H9 (cell line): ENCODE results near the gene GPHA2. TPM values are rescaled to one million over a fixed set of nuclear protein-coding genes. Genes with fewer than 3 reads are reported as not detected.

Experiments used
- DNase-seq: peaks from one replicate; pipeline ENCODE4 v3.0.0-alpha.2; 2017
- H2AFZ ChIP-seq: one replicate; pipeline ENCODE4 v1.6.1; 2013; ENCODE audit warnings: mild to moderate bottlenecking, low read length, control low read depth, moderate library complexity
- H2AK5ac ChIP-seq: 2 replicates; pipeline ENCODE4 v1.6.1; 2013; ENCODE audit warnings: low read length, control low read depth, mixed read lengths; ENCODE audit not compliant: insufficient read length
- H2BK120ac ChIP-seq: one replicate; pipeline ENCODE4 v1.6.1; 2013; ENCODE audit warnings: low read depth, mild to moderate bottlenecking, low read length, control low read depth, inconsistent platforms; ENCODE audit not compliant: poor library complexity, severe bottlenecking
- H2BK12ac ChIP-seq: 2 replicates; pipeline ENCODE4 v1.6.1; 2013; ENCODE audit warnings: low read length, control low read depth, mixed read lengths, low read depth; ENCODE audit not compliant: insufficient read length
- H2BK15ac ChIP-seq: 2 replicates; pipeline ENCODE4 v1.6.1; 2013; ENCODE audit warnings: low read depth, low read length, control low read depth
- H2BK20ac ChIP-seq: one replicate; pipeline ENCODE4 v1.6.1; 2013; ENCODE audit warnings: low read depth, mild to moderate bottlenecking, low read length, control low read depth, inconsistent platforms; ENCODE audit not compliant: poor library complexity, severe bottlenecking
- H2BK5ac ChIP-seq: 2 replicates; pipeline ENCODE4 v1.6.1; 2013; ENCODE audit warnings: low read length, control low read depth, mixed read lengths; ENCODE audit not compliant: insufficient read length
- H3K14ac ChIP-seq: 2 replicates; pipeline ENCODE4 v1.6.1; 2013; ENCODE audit warnings: low read length, control low read depth; ENCODE audit not compliant: insufficient read depth
- H3K18ac ChIP-seq: 2 replicates; pipeline ENCODE4 v1.6.1; 2013; ENCODE audit warnings: low read depth, mild to moderate bottlenecking, mixed read lengths, low read length, control low read depth; ENCODE audit not compliant: insufficient read length
- H3K23ac ChIP-seq: 2 replicates; pipeline ENCODE4 v1.6.1; 2013; ENCODE audit warnings: low read length, control low read depth, mixed read lengths, low read depth; ENCODE audit not compliant: insufficient read length
- H3K23me2 ChIP-seq: 2 replicates; pipeline ENCODE4 v1.6.1; 2013; ENCODE audit warnings: low read depth, mild to moderate bottlenecking, mixed read lengths, low read length, control low read depth; ENCODE audit not compliant: insufficient read length, poor library complexity, severe bottlenecking
- H3K27ac ChIP-seq: 2 replicates; pipeline ENCODE4 v1.5.1; 2013; ENCODE audit warnings: low read length, control low read depth, mixed read lengths, low read depth; ENCODE audit not compliant: insufficient read length
- H3K27me3 ChIP-seq: 2 replicates; pipeline ENCODE4 v1.6.1; 2013; ENCODE audit warnings: low read length, control low read depth, inconsistent platforms; ENCODE audit not compliant: insufficient read depth
- H3K4ac ChIP-seq: 2 replicates; pipeline ENCODE4 v1.6.1; 2013; ENCODE audit warnings: low read depth, mild to moderate bottlenecking, control low read depth, inconsistent platforms, low read length, moderate library complexity
- H3K4me1 ChIP-seq: 2 replicates; pipeline ENCODE4 v1.6.1; 2013; ENCODE audit warnings: low read length, control low read depth, inconsistent platforms; ENCODE audit not compliant: insufficient read depth
- H3K4me2 ChIP-seq: 2 replicates; pipeline ENCODE4 v1.6.1; 2013; ENCODE audit warnings: low read length, control low read depth, mixed read lengths; ENCODE audit not compliant: insufficient read length, insufficient read depth
- H3K56ac ChIP-seq: 2 replicates; pipeline ENCODE4 v1.6.1; 2013; ENCODE audit warnings: low read depth, mild to moderate bottlenecking, mixed read lengths, low read length, control low read depth; ENCODE audit not compliant: insufficient read length
- H3K79me1 ChIP-seq: 2 replicates; pipeline ENCODE4 v1.6.1; 2013; ENCODE audit warnings: low read depth, mild to moderate bottlenecking, moderate library complexity, low read length, control low read depth, inconsistent platforms; ENCODE audit not compliant: insufficient read depth, poor library complexity, severe bottlenecking
- H3K79me2 ChIP-seq: 2 replicates; pipeline ENCODE4 v1.6.1; 2013; ENCODE audit warnings: low read length, control low read depth, inconsistent platforms; ENCODE audit not compliant: insufficient read depth
- H3K9ac ChIP-seq: 2 replicates; pipeline ENCODE4 v1.6.1; 2013; ENCODE audit warnings: low read length, control low read depth, mixed read lengths; ENCODE audit not compliant: insufficient read length; ENCODE audit errors: extremely low read depth
- H3K9me3 ChIP-seq: one replicate; pipeline ENCODE4 v1.6.1; 2013; ENCODE audit warnings: low read depth, low read length, inconsistent platforms; ENCODE audit not compliant: control insufficient read depth
- H3T11ph ChIP-seq: one replicate; pipeline ENCODE4 v1.6.1; 2013; ENCODE audit warnings: mild to moderate bottlenecking, low read length, control low read depth, inconsistent platforms
- H4K20me1 ChIP-seq: one replicate; pipeline ENCODE4 v1.6.1; 2013; ENCODE audit not compliant: control insufficient read depth, insufficient read length, insufficient read depth
- H4K5ac ChIP-seq: 2 replicates; pipeline ENCODE4 v1.6.1; 2013; ENCODE audit warnings: low read depth, mild to moderate bottlenecking, mixed read lengths, low read length, control low read depth; ENCODE audit not compliant: insufficient read length
- H4K8ac ChIP-seq: replicated peaks from 2 replicates; pipeline ENCODE4 v1.6.1; 2013; ENCODE audit warnings: low read length, control low read depth, mixed read lengths, low read depth; ENCODE audit not compliant: insufficient read length
- H4K91ac ChIP-seq: 2 replicates; pipeline ENCODE4 v1.6.1; 2013; ENCODE audit warnings: low read depth, mild to moderate bottlenecking, moderate library complexity, mixed read lengths, low read length, control low read depth; ENCODE audit not compliant: insufficient read length
- H3K27ac Mint-ChIP-seq, 3 experiments: 2 replicates in 2 of 3; 3 replicates in 1 of 3; pipeline ENCODE4 v1.8.0; 2020 to 2021; ENCODE audit warnings: mixed read lengths in 3 of 3, mild to moderate bottlenecking in 1 of 3, moderate library complexity in 1 of 3
- H3K27me3 Mint-ChIP-seq: 2 replicates; pipeline ENCODE4 v1.8.0; 2021; ENCODE audit warnings: low read depth, mild to moderate bottlenecking, moderate library complexity, mixed read lengths
- H3K36me3 Mint-ChIP-seq, 3 experiments: 2 replicates in 2 of 3; 3 replicates in 1 of 3; pipeline ENCODE4 v1.8.0; 2020 to 2021; ENCODE audit warnings: low read depth in 3 of 3, mixed read lengths in 3 of 3; ENCODE audit not compliant: insufficient read depth in 1 of 3
- H3K4me1 Mint-ChIP-seq, 2 experiments: 2 replicates each; pipeline ENCODE4 v1.8.0; 2020; ENCODE audit warnings: mixed read lengths in 2 of 2
- H3K4me3 Mint-ChIP-seq, 2 experiments: 2 replicates in 1 of 2; 3 replicates in 1 of 2; pipeline ENCODE4 v1.8.0; 2020 to 2021; ENCODE audit warnings: mild to moderate bottlenecking in 2 of 2, mixed read lengths in 2 of 2, moderate library complexity in 1 of 2
- H3K9me3 Mint-ChIP-seq, 2 experiments: 2 replicates in 1 of 2; 3 replicates in 1 of 2; pipeline ENCODE4 v1.8.0; 2020; ENCODE audit warnings: mild to moderate bottlenecking in 2 of 2, mixed read lengths in 2 of 2, moderate library complexity in 1 of 2
- WGBS: extraction: QIAGEN DNeasy Blood & Tissue Kit; methylation state at CpG from one replicate; pipeline ENCODE4 v1.1.7; 2013; ENCODE audit warnings: missing lambda C conversion rate, low lambda C conversion rate, mixed read lengths; ENCODE audit not compliant: insufficient read length; ENCODE audit errors: extremely low coverage; 5-methylcytosine and 5-hydroxymethylcytosine counted together
- total RNA-seq: library from RNA; stranded (reverse); gene quantifications from 2 replicates; pipeline ENCODE4 v1.2.1, GENCODE V29; 2021
- TF ChIP-seq, protein P1 (sequence below): fragments of 200-600 bp; sonication (generic); conservative IDR thresholded peaks from 3 replicates; pipeline ENCODE4 v1.8.0; 2021; ENCODE audit warnings: antibody characterized with exemption, mild to moderate bottlenecking

The GPHA2 gene
- total RNA-seq, 1 experiment from 2014 or later: 2.1 TPM

DNA sequence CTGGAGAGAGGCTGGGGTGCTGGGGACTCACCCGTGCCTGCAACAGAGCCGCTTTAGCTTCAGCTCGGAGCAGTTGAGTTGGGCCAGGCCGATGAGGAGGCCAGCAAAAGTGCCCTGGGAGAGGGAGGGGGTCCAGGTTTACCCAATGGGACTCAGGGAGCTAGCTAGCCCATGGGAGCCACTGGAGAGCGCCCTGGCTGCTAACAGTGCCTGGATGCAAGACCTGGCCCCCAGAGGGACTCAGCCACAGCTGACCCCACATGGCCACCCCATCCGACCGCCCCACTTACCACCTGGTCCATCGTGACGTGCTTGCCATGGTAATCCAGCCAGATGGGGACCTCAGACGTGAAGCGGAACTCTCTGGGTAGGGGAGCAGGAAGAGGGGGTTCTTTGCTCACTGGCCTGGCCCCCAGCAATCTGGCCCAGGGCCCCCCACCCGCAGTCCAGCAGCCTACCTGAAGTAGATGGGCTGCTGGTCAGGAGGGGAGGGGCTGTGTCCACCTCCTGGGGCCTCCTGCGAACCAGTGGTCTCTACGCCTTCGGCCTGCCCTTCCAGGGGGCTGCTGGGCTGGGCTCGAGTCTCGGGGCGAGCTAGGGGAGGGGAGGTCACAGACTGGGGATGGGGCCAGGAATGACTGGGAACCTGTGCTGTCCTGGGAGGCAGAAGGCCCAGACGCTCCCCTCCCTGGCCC, 38.2 kb downstream of the GPHA2 start:
- Mint-ChIP-seq H3K9me3 (no peaks in the 10 kb centered on the region), H3K4me3 (no peak overlapping the region), H3K4me1 (peaks cover 0 to 3% of the 10 kb centered on the region in 2 experiments; a peak in 1 of 4 replicates), H3K27ac (no peak overlapping the region), H3K27me3 (no peaks in the 10 kb centered on the region), H3K36me3 (peaks cover 0 to 29% (median 27%) of the 10 kb centered on the region in 3 experiments; a peak in 6 of 7 replicates)
- Histone ChIP-seq H2BK12ac (no peak overlapping the region), H3K56ac (no peak overlapping the region), H3K4me2 (no peak overlapping the region), H3K27ac (no peak overlapping the region), H3K18ac (no peak overlapping the region), H2BK15ac (no peak overlapping the region), H3K27me3 (no peaks in the 10 kb centered on the region), H3K9ac (no peak overlapping the region), H2BK20ac (no peak overlapping the region), H4K5ac (no peak overlapping the region), H3K4ac (no peak overlapping the region), H3K23ac (no peak overlapping the region), H3K79me1 (no peaks in the 10 kb centered on the region), H3K23me2 (no peaks in the 10 kb centered on the region), H3K4me1 (no peaks in the 10 kb centered on the region), H3K79me2 (no peaks in the 10 kb centered on the region), H2AK5ac (no peak overlapping the region), H4K8ac (no peak overlapping the region), H2AFZ (no peak overlapping the region), H4K91ac (no peak overlapping the region), H2BK5ac (no peak overlapping the region), H3K14ac (no peak overlapping the region), H3T11ph (no peak overlapping the region), H2BK120ac (no peak overlapping the region), H4K20me1 (peaks cover 4% of the 10 kb centered on the region), H3K9me3 (no peaks in the 10 kb centered on the region)
- TF ChIP-seq, protein P1, sequence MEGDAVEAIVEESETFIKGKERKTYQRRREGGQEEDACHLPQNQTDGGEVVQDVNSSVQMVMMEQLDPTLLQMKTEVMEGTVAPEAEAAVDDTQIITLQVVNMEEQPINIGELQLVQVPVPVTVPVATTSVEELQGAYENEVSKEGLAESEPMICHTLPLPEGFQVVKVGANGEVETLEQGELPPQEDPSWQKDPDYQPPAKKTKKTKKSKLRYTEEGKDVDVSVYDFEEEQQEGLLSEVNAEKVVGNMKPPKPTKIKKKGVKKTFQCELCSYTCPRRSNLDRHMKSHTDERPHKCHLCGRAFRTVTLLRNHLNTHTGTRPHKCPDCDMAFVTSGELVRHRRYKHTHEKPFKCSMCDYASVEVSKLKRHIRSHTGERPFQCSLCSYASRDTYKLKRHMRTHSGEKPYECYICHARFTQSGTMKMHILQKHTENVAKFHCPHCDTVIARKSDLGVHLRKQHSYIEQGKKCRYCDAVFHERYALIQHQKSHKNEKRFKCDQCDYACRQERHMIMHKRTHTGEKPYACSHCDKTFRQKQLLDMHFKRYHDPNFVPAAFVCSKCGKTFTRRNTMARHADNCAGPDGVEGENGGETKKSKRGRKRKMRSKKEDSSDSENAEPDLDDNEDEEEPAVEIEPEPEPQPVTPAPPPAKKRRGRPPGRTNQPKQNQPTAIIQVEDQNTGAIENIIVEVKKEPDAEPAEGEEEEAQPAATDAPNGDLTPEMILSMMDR: no peak
- no CpG with 5 or more reads among the region's 19 CpGs for WGBS
- no peak for DNase-seq
